Fibroblast of skin of back (primary cell): ENCODE measurements around the gene NUFIP1.
"Not testable (repeated sequence)": the region's sequence is repeated elsewhere in the genome, so short reads cannot be mapped to it uniquely, and the experiment has no call there.

Experiments
- DNase-seq: peaks from one replicate; pipeline ENCODE4 v3.0.0-alpha.2; 2013

The NUFIP1 gene

DNA sequence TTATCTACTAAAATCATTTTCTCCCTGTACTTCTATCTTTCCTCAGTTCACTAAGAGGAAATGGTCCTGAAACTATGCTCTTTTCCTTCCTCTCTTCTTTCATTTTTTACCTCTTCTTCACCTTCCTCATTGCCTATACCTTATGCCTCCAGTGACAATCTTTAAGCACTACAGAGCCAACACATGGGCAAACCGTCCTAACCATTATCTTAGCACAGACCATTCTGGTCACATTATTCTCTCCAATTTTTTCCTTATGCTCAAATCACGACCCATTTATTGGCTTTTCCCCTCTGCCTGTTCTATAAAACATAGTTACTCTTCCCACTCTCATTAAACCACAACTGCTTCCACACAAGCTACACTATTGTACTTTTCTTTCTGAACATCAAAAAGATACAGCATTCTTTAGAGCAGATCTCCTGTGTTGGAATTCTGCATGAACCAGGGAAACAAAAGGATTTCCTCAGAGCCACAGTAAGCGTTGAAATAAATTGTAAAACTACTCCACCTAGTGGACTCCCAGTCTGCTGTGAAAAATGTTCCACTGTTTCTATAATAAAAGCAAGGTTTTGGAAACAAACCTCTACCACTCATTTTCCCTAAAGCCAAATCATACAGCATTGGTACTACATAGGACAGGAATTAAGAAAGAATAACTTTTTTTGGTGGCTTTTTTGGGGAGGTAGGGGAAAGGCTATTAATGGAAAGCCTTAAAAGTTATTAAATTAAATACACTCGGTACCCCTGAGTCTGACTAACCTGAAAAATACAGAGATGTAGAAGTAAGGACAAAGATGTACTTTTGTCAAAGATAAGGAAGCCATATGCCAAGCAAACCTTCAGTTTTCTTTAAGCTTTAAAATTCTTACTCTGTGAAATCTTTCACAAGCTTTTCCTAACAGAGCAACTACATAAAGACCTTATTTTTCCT lies 19.5 kb downstream of the NUFIP1 start:
- peak; percentile 66 for DNase-seq

- no peak for DNase-seq
These were observed 20.8 kb downstream of the NUFIP1 start for GRCh38 chr13:44968434-44968815.

DNA sequence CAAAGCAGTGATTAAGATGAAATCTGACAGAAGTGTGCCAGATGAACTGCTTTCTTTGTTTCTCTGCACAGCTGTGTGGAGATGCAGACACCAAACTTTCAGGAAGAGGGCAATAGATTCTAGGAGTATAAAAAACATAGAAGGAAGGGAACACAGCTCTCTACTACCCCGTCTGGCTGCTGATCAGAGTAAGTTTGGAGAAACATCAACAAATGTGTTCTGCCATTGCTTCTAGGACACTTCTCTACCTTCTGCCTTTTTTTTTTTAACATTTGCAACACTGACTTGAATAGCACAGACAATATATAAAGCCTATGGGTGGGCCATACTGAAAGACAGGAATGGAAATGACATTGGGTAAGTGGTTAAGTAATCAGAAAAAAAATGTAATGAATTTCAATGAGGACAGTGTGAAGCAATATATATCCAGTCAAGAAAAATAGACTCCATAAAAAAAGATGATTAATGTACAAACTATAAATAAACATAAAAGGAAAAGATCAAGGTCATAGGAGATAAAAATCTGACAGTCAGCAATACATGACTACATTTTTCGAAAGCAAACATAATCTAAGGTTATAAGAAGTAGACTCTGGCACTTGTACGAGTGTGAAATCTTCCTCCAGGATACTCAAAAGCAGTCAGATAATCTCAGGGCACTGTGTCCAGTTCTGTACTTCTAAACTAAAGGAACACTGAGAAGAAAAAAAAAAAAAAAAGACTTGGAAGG lies 21.4 kb downstream of the NUFIP1 start:
- DNase-seq, result peak; percentile 11

DNA sequence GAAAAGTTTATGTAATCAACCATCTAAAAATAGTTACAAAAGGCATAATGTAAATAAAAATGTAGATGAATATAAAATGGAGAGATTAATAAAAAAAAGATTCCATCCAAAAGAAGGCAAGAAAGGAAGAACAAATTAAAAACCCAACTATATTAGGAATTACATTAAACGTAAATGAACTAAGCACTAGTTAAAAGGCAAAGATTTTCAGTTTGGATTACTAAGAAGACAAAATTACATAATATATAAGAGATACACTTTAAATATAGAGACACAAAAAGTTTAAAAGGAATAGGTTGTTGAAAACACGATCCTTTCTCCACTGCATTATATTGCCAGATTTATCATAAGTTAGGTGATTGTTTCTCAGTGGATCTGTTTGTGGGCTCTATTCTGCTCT lies 27.3 kb downstream of the NUFIP1 start:
- no peak for DNase-seq

GRCh38 chr13:44955406-44955805 lies 33.9 kb downstream of the NUFIP1 start:
- no peak for DNase-seq

GRCh38 chr13:44954224-44954623 lies 35.0 kb downstream of the NUFIP1 start:
- DNase-seq, result no peak

DNA sequence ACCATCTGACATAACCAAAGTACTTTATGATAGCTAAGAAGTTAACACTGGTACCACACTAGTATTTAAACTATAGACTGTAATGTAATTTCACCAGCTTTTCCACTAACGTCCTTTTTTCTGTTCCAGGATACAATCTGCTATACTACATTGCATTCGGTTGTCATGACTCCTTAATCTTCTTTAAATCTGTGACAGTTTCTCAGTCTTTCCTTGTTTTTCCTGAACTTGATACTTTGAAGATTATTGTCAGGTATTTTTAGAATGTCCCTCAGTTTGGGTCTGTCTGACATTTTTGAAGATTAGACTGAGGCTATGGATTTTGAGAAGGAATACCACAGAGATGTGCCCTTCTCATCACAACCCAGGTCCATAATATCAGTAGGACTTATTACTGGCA lies 36.6 kb downstream of the NUFIP1 start:
- DNase-seq, result no peak

DNA sequence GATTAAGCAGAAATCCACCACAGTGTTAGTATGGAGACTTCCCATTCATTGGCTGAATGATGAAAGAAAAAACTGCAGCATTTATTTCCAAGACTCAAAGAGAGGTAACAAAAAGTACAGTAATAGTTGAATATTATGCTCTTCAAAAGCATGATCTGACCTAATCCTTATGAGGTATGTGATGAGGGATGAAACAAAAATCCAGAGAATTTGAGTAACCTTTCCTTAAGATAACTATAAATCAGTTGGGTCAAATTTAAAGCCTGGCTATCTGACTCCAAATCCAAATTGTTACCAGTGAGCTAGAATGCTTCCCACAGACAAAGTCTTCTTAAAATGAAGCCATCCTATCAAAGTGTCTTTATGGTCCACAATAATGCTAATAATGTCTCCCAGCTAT lies 38.1 kb downstream of the NUFIP1 start:
- peak; percentile 14 for DNase-seq

DNA sequence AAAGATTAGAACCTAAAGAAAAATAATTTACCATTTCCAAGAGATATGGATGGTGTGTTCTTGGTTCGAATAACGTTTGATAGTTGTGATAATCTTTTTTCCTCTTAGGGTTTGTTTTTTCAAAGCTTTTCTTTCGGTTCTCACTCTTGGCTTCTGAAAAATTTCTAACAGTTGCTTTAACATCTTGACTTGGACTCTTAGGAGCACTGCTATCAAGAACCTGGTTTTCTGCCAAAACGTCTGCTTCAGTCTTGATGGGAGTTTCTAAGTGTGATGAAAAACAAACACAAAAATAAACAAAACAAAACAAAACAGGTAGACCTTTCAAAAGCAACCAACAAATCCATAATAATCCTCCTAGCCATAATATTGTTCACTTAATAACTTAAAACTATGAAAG lies 45.9 kb downstream of the NUFIP1 start:
- not testable (repeated sequence) for DNase-seq

DNA sequence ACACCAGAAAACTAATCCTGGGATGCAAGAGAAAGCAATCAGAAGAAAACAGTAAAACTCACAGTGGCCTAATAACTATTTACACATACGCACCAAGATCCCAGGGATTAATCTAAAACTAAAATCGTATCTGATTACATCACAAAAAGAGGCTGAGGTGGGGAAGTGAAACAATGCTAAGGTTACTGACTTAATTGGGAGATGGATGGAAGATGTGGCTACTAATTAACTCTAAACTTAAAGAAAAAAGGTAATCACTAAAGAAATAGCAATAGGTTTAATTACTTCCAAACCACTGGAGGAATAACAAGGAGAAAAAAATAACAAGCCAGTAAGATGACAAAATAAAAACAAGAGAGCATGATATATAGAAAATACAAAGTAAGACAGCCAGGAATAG lies 50.4 kb downstream of the NUFIP1 start:
- DNase-seq, result no peak

- peak; percentile 30 for DNase-seq
These were observed 53.0 kb downstream of the NUFIP1 start for GRCh38 chr13:44936246-44936645.

DNA sequence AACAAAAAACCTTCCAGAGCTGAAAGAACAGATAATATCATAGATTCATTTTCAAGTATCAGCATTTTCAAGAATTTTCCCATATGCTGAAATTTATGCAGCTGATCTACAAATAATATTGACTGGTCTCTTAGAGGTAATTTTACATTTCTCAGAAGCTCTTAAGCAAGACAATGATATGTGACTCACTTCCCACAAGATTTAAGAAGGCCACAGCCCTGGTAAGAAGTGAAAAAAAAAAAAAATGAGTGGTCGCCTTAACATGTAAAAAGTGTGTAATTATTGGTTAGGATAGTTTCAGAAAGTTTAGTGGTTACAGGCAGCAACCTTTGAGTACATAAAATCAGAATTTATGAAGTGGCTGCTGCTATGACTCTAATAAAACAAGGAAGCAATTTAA lies 54.5 kb downstream of the NUFIP1 start:
- DNase-seq, result peak; percentile 56

DNA sequence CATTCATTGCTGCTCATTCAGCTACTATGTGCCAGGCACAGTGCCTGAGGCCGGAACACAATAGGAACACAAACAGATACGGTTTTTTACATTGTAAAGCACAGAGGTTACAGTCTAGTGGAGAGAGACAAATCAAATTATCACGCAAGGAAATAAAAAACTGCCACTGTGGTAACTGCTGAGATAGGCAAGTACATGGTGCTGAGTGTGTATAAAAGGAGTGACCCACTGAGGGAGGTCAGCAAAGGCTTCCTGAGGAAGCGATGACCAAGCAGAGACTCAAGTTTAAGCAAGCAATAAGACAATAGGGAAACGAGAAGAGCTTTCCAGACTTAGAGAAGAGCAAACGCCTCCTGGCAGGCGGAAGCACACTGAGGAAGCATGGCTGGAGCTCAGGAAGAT lies 56.4 kb downstream of the NUFIP1 start:
- no peak for DNase-seq

GRCh38 chr13:44932171-44932849 lies 57.0 kb downstream of the NUFIP1 start:
- peak; percentile 64 for DNase-seq

- DNase-seq, result peak; percentile 41
These were observed 58.2 kb downstream of the NUFIP1 start for GRCh38 chr13:44930963-44931623.

- DNase-seq, result no peak
These were observed 59.0 kb downstream of the NUFIP1 start for GRCh38 chr13:44930280-44930679.

DNA sequence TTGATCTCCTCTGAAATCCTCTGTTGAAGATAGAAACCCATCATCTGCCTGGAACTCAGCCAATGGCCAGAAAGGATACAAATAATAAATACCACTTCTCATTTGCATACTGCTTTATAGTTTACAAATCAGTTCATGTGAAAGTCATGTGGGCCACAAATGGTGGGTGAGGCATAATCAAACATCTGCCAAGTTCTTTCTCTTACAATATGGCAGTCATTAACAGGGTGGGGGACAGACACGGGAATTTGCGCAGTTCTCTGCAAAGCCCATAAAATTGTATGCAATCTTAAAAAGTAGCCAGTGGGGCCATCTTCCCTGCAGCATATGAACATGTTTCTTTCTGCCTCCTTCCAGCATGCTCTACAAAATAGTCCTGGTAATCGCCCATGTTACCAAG lies 59.6 kb downstream of the NUFIP1 start:
- DNase-seq, result no peak

DNA sequence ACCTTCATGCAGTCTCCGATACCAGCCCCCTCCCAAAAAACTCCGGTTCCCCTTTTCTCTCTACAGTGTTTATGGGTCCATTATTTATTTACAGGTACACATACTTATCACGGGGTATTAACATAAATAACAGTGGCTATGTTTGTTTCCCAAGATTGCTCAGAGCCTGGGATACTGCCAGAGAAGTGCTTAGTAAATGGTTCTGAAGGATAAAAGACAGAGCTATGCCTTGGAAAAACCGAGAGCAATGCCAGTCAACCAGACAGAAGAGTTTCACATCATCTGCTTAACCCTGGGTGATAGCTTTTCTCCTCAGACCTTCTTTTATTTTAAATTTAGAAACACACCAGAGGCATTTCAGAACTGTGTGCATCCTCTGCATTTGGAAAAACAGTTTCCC lies 61.3 kb downstream of the NUFIP1 start:
- no peak for DNase-seq

- peak; percentile 88 for DNase-seq
These were observed 67.1 kb downstream of the NUFIP1 start for GRCh38 chr13:44921931-44922758.

GRCh38 chr13:44921246-44921877 lies 67.9 kb downstream of the NUFIP1 start:
- no peak for DNase-seq

DNA sequence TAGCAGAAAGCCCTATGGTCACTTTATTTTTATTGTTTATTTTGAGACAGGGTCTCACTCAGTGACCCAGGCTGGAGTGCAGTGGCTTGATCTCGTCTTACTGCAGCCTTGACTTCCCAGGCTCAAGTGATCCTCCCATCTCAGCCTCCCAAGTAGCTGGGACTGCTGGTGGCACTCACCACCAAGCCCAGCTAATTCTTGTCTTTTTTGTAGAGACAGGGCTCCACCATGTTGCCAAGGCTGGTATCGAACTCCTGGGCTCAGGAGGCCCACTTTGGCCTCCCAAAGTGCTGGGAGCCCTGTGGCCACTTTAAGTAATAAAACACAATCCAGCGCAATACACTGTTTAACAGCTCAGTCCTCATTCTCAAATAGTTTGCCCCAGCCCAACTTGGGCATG lies 69.3 kb downstream of the NUFIP1 start:
- DNase-seq, result no peak
